Osteoblast (primary cell): ENCODE data around the gene CD200R1L. TPM values are rescaled to one million over a fixed set of nuclear protein-coding genes. Genes with fewer than 3 reads are reported as not detected.

Source experiments
- total RNA-seq: library from RNA; depleted of rRNA; stranded (reverse); fragments of >200 nt; gene quantifications from 2 replicates; pipeline ENCODE4 v1.2.3, GENCODE V29; 2012

CD200R1L gene
- total RNA-seq, 1 donor = not detected

Other genes starting within 250 kb of the CD200R1L start
- 564 and 657 TPM in 2 replicates for gene CCDC80, start 205.7 kb downstream of the CD200R1L start, total RNA-seq
- gene CD200R1, start 128.2 kb upstream of the CD200R1L start, total RNA-seq = under 0.01 and 0.29 TPM in 2 replicates
- 41.3 and 54.6 TPM in 2 replicates for gene GTPBP8, start 144.1 kb upstream of the CD200R1L start, total RNA-seq